GM11168 (cell line): ENCODE measurements around the gene TTC6.

Experiments
- in situ Hi-C: fragments of 300-500 bp; cut with MboI; formaldehyde crosslinking; loops from one replicate; pipeline ENCODE4 v1.12.0; 2022; ENCODE audit warnings: low sequenced_read_pairs; ENCODE audit not compliant: unreplicated experiment

TTC6 gene

GRCh38 chr14:37584211-37585100 is 11.0 kb upstream of the TTC6 start:
- in situ Hi-C loops: loop anchor here (25.0 kb wide), 1 partner anchor 1047 kb away; no protein-coding TSS in a partner anchor

DNA sequence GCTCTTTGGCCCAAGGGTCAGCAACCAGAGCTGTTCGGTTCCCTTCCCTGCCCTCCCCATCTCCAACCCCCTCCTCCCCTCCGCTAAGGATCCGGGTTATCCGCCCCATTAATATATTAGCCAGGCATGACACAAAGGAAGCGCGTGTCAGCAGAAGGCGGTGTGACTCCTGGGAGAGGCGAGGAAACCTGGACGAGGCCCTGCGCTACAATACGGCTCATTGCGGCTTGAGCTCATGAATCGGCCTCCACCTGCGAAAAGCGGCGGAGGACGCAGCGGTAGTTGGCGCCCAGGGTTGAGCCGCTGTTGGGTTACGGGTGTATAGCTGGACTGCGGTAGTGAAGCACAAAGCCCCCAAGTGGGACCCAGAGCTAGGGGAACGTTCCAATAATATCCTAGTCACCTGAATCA is 10.3 kb upstream of the TTC6 start:
- in situ Hi-C loops: loop anchor here (25.0 kb wide), 1 partner anchor 1048 kb away; no protein-coding TSS in a partner anchor

DNA sequence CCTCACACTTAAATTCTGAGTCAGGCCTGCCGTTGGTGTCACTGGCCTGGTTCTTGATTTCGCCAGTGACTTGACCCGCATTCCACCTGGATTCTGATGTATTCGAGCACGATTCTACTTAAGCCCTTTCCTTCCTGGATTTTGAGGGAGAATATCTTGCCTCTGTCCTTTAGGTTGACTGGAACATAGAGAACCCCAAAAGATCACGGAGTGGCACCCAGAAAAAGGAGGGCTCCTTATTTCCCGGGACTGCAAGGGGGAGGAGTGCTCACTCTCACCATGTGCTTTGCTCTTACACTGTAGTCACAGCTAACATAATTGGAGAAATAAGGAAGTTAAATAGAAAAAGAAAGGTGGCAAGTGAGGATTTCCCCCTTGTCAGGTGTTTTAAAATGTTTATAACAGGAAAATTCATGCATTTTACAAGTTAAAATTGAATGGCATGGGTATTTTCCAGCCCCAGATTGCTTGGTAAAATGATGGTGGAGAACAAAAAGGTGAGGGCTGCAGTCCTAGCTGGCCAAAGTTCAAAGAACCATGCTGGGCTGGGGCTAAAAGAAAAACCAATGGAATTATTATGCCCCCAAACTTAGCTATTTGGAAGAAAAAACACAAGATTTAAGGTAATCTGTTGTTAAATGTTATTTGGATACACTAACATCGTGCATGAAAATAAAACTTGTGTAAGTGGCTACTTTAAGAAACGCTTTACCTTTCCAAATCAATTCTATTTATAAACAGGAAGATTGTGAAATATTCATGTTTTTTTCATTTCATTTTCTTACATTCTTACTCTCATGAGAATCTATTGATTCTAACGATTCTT is 9.2 kb upstream of the TTC6 start:
- in situ Hi-C loops: loop anchor here (25.0 kb wide), 1 partner anchor 1049 kb away; no protein-coding TSS in a partner anchor

DNA sequence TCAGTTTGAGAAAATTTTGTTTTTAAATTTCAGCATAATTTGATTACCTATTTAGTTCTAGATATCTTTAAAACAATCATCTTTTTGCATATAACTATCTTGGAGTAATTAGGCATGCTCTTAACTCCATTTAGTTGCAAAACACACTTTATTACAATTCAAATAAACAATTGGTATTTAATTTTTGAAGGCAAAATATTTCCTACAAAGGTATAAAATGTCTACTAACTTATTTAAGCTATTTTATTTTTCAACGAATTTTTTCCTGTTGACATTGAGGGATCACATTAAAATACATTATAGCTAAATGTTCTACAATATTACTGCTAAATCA is 8.7 kb upstream of the TTC6 start:
- in situ Hi-C loops: loop anchor here (25.0 kb wide), 1 partner anchor 1049 kb away; no protein-coding TSS in a partner anchor

GRCh38 chr14:37587131-37587803 is 8.2 kb upstream of the TTC6 start:
- in situ Hi-C loops: loop anchor here (25.0 kb wide), 1 partner anchor 1050 kb away; no protein-coding TSS in a partner anchor

- in situ Hi-C loops: loop anchor here (25.0 kb wide), 1 partner anchor 1051 kb away; no protein-coding TSS in a partner anchor
Observed at GRCh38 chr14:37587881-37588666, 7.4 kb upstream of the TTC6 start.

DNA sequence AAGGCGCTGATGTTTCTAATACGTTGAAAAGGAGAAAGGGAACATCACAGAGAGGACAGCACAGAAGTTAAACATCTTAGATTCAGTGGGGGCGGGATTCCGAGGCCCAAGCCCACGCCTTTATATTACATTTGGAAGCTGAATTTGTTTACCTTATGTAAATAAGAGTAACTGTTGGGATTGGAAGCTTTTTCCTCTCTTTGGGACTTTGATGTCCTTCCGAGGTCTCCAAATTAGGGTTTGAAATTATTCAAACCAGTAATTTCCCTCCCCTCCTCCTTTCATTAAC is 6.8 kb upstream of the TTC6 start:
- in situ Hi-C loops: loop anchor here (25.0 kb wide), 1 partner anchor 1051 kb away; no protein-coding TSS in a partner anchor

DNA sequence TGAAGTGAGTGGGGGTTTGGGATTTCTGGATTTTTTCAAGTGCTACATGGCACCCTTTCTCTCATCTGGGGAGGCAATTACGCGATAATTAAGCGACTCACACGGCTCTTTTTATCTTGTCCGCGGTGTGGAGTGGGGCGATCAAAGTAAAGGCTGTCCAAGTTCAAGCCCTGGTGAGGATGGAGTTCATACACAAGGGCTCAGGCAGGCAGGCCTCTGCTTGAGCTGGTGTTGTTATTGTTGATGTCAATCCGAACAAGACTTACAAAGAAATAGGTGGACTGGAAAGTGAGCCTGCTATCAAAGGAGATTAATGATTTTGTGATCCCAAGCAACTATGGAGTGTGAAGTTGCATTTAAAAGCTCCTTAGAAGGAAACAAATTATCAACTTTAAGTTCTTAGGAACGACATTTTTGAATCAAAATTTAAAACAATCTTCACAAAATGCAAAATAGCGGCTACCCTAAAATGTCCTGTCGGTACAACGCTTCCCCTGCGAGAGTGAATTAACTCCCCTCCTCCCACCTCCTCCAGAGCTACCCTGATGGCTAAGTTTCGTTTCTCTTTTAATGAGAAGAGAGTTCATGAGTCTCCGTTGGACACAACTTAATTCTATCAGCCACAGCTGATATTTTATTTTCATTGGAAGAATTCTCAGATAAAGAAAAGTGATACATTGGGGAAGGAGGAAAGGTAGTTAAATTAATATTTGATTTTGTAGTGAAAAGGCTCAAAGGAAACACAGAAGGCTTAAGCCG is 6.3 kb upstream of the TTC6 start:
- in situ Hi-C loops: loop anchor here (25.0 kb wide), 1 partner anchor 1052 kb away; no protein-coding TSS in a partner anchor

GRCh38 chr14:37589715-37590427 is 5.6 kb upstream of the TTC6 start:
- in situ Hi-C loops: loop anchor here (25.0 kb wide), 1 partner anchor 1053 kb away; no protein-coding TSS in a partner anchor

- in situ Hi-C loops: loop anchor here (25.0 kb wide), 1 partner anchor 1053 kb away; no protein-coding TSS in a partner anchor
Observed at GRCh38 chr14:37590428-37591139, 4.8 kb upstream of the TTC6 start.

DNA sequence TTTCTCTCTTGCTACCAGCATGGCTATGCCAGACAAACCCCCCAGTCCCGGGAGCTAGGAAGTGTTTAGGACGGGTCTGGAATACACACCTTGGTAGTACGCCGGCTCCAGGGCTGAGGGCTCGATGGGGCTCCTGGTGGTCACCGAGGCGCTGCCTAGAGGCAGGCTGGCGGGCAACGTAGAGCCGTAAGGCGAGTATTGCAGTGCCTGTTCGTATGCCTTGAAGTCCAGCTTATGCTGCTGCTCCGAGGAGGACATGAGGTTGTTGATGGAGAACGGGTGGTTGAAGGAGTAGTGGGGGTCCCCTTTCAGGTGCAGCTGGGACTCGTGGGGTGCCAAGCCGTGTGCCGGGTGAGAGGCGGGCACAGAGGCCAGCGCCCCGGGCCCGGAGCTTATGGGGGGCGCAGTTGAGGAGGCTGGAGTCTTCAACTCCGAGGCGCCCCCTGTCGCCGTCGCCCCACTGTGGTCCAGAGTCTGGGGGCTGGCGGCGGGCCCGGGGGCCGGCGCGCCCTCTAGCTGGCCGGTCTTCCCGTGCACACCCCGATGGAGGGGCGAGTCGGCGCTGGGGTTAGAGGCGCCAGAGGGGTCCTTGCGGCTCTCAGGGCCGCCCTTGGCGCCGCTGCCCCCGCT is 4.0 kb upstream of the TTC6 start:
- in situ Hi-C loops: loop anchor here (25.0 kb wide), 1 partner anchor 1054 kb away; no protein-coding TSS in a partner anchor

- in situ Hi-C loops: loop anchor here (25.0 kb wide), 1 partner anchor 1055 kb away; no protein-coding TSS in a partner anchor
Observed at GRCh38 chr14:37591941-37592481, 3.4 kb upstream of the TTC6 start.

DNA sequence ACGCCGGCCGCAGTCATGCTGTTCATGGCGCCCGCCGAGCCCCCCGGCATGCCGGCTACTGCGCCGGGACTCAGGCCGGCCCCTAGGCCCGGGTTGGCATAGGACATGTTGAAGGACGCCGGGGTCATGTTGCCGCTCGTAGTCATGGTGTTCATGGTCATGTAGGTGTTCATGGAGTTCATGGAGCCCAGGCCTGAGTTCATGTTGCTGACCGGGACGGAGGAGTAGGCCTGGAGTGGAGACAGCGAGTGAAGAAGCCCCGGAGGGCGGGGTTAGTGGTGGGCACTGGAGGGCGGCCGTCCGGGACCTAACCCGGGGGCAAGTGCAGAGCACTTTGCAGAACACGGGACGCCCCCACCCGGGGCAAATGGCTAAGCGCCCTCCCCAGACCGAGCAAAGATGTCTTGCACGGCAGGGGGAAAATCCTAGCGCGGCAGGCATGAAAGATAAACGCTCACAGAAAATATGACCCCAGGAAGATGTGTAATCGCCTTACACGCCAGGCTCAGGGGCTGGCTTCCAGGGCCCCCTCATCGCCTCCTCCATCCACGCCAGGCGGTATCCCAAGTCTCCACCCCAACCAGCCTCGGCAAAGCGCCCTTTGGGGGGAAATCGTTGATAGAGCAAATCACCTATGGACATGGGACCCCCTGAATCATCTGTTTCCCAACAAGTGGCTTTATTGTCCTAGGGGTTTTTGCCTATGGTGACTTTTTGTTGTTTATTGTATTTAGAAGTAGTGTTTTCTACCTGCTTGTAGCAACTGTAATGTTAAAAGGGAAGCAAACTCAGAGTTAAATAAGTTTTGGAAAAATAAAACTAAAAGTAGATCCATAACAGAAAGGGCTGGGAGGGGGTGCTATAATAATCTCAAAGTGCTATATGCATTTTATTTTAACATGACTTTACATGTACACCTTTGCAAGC is 2.7 kb upstream of the TTC6 start:
- in situ Hi-C loops: loop anchor here (25.0 kb wide), 1 partner anchor 1055 kb away; no protein-coding TSS in a partner anchor

DNA sequence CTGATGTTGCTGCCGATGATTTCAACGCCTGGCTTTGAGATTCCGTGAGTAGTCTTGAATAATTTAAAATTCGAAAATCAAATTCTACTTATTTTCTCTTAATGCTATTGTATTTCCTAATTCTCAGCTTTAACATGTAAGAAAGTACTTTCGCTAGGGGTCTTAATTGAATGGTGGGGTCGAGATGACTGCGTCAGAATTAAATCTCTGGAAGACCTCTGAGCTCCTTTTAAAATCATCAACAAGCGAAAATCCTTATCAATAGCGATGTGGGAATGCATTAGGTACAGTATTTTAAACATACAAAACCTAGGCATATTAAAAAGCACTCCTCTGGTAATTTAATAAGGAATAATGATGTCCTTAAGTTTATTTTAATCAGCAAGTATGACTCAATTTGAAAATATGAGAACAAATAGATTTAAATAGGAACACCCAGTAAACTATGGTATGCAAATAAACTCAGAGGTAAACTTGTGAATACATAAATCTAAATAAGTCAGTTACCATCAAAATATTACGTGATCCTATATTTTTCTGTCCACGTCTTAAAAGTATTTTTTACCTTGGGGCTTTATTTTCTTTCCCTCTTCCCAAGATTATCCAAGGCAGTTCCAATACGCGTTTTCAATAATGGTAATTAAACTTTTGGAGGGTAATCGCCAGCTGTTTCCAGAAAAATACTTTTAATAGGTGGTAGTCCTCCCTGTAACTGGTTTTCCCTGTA is 1.8 kb upstream of the TTC6 start:
- in situ Hi-C loops: loop anchor here (25.0 kb wide), 1 partner anchor 1056 kb away; no protein-coding TSS in a partner anchor
